Central memory CD8-positive, alpha-beta T cell (primary cell): Measurements from ENCODE around the gene HEXIM1.
"Not testable (repeated sequence)": the region's sequence is repeated elsewhere in the genome, so short reads cannot be mapped to it uniquely, and the experiment has no call there.

Experiments
- ATAC-seq: fragments of 150-1000 bp; cut with Tn5 transposase; replicated peaks from 2 replicates; pipeline ENCODE4 v1.10.0; 2022; ENCODE audit warnings: mild to moderate bottlenecking, moderate FRiP score, moderate number of reproducible peaks; ENCODE audit not compliant: poor library complexity, severe bottlenecking; ENCODE audit errors: extremely low read depth
- DNase-seq, 2 donors: peaks; one replicate each; pipeline ENCODE4 v3.0.0; 2021; ENCODE audit warnings: low spot score in 2 of 2
- H3K27ac Mint-ChIP-seq: one replicate; pipeline ENCODE4 v1.8.0; 2022; ENCODE audit warnings: low read depth, mild to moderate bottlenecking, moderate library complexity, mixed read lengths
- H3K27me3 Mint-ChIP-seq: one replicate; pipeline ENCODE4 v1.8.0; 2022; ENCODE audit warnings: mixed read lengths
- H3K36me3 Mint-ChIP-seq: one replicate; pipeline ENCODE4 v1.8.0; 2022; ENCODE audit warnings: mild to moderate bottlenecking, moderate library complexity, mixed read lengths; ENCODE audit not compliant: insufficient read depth
- H3K4me1 Mint-ChIP-seq: one replicate; pipeline ENCODE4 v1.8.0; 2022; ENCODE audit warnings: mixed read lengths
- H3K4me3 Mint-ChIP-seq: one replicate; pipeline ENCODE4 v1.8.0; 2022; ENCODE audit warnings: mild to moderate bottlenecking, moderate library complexity, mixed read lengths
- H3K9me3 Mint-ChIP-seq: one replicate; pipeline ENCODE4 v1.8.0; 2022; ENCODE audit warnings: mixed read lengths

Gene HEXIM1

DNA sequence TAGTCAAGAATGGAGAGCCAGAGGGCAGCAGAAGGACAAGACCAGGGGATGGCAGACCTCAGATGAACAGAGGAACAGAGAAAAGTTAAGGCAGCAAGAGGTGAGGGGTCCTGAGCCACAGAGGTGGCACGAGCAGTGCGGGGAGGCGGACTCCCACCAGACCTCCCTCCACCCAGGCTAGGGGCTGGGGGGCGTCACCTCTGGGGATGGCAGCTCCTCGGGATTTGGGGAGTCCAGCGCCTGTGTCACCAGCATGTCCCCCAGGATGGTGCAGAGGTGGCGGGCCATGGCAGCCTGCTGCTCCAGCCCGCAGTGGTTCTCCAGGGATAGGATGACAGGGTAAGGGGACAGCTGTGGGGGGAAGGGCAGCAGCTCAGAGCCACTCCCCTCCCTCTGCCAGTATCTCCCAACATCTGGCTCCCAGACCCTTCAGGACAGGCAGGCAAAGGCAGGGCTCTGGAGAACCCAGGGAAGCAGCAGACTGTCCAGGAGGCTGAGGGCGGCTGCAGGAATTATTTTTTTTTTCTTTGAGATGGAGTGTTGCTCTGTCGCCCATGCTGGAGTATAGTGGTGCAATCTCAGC lies 31.8 kb upstream of the HEXIM1 start:
- Mint-ChIP-seq H3K4me1 (no peaks in the 10 kb centered on the region), H3K9me3 (no peaks in the 10 kb centered on the region), H3K27me3 (no peaks in the 10 kb centered on the region), H3K27ac (no peak overlapping the region), H3K36me3 (peaks cover 2% of the 10 kb centered on the region), H3K4me3 (no peak overlapping the region)
- ATAC-seq (no peak), DNase-seq (no peak)

DNA sequence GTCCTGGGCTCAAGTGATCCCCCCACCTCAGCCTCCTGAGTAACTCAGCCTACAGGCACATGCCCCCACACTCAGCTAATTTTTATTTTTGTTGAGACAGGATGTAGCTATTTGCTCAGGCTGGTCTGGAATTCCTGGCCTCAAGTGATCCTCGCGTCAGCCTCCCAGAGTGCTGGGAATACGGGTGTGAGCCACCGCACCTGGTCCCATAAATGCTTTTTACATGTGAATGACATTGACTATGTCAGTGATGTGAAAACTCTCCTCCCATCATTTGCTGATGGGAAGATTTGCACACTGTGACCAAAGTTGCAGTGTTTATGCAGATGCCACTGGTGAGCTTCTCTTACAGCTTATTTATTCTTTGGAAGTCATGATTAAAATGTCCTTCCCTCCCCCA lies 30.9 kb upstream of the HEXIM1 start:
- DNase-seq (no peak), ATAC-seq (no peak)
- Mint-ChIP-seq H3K36me3 (peaks cover 2% of the 10 kb centered on the region), H3K27ac (no peak overlapping the region), H3K9me3 (no peaks in the 10 kb centered on the region), H3K4me3 (no peak overlapping the region), H3K27me3 (no peaks in the 10 kb centered on the region), H3K4me1 (no peaks in the 10 kb centered on the region)

DNA sequence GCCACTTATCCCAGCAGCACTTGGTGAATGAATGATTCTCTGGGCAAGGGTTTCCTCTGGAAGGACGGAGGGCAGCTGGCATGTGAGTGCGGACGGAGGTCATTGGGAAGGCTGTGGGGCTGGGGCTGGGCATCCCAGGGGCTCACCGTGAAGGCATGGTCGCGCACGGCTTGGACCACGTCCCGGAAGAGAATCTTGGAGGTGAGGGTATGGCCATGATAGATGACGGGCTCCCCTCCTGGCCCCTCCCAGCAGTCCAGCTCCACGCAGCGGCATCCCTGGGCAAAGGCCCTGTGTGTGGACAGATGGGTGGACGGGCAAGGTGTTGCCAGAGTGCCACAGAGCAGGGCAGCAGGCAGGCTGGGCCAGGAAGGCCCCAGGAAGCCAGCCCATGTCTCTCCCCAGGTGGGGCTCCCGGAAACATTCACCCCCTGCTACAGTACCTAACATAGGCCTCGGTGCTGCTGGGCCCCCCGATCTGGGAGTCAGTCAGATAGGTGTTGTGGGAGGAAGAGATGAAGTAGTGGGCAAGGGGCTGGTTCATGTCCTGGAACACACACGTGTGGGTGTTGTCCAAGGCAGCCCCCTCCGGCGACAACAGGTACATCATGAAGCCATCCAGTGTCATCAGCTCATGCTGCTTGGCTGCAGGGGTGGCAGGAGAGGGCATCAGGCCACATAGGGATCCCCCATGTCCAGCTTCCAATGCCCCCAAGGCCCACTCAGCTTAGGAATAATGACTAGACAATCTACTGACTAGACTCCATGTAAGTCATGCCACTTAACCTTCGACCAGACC lies 30.2 kb upstream of the HEXIM1 start:
- no peaks in the 10 kb centered on the region for H3K4me1 Mint-ChIP-seq
- ATAC-seq (no peak), DNase-seq (no peak)
- no peak overlapping the region for H3K27ac Mint-ChIP-seq
- no peaks in the 10 kb centered on the region for H3K27me3 Mint-ChIP-seq
- H3K4me3 Mint-ChIP-seq, result no peak overlapping the region
- H3K36me3 Mint-ChIP-seq, result peaks cover 2% of the 10 kb centered on the region
- no peaks in the 10 kb centered on the region for H3K9me3 Mint-ChIP-seq

DNA sequence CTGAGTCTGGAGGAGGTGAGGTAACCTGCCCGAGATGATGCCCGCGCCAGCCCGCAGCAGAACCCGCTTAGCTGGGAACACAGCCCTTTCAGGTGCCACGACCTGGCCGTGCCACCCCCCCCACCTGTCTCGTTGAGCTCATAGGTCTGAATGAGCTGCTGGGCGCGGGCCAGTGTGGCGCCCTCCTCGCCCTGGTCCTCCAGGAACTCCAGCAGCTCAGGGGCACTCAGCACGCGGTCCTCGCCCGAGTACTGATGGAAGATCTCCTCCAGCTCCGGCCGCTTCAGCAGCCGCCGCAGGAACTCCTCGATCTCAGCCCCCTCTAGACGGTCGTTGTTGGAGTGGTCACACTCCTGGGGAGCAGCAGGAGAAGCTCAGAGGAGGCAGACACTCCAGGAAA lies 29.6 kb upstream of the HEXIM1 start:
- ATAC-seq, result no peak
- no peaks in the 10 kb centered on the region for H3K4me1 Mint-ChIP-seq

DNA sequence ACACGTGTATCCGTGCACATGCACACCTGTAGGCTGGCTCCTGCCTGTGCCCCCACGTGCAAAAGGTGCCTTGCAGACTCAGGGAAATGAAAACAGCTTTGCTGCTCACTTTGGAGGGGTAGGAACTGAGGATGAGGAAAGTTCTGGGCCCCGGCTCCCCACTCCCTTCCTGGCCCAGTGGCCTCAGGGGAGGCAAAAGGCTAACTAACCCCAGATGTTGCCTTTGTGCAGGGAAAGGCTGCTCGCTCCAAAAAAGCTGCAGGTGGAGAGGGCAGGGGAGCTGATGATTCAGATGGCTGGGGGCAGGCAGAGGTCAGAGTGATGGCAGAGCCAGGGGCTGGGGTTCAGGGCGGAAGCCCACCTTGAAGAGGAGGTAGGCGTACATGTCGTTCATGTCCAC lies 28.3 kb upstream of the HEXIM1 start:
- Mint-ChIP-seq H3K9me3 (no peaks in the 10 kb centered on the region), H3K36me3 (peaks cover 2% of the 10 kb centered on the region), H3K4me1 (no peaks in the 10 kb centered on the region), H3K4me3 (no peak overlapping the region), H3K27me3 (no peaks in the 10 kb centered on the region), H3K27ac (no peak overlapping the region)
- no peak for ATAC-seq
- DNase-seq, result no peak

More for the DNA sequence above, 29.6 kb upstream of the HEXIM1 start:
- Mint-ChIP-seq H3K9me3 (no peaks in the 10 kb centered on the region), H3K27ac (no peak overlapping the region), H3K36me3 (peaks cover 2% of the 10 kb centered on the region), H3K27me3 (no peaks in the 10 kb centered on the region), H3K4me3 (no peak overlapping the region)
- DNase-seq, result no peak

DNA sequence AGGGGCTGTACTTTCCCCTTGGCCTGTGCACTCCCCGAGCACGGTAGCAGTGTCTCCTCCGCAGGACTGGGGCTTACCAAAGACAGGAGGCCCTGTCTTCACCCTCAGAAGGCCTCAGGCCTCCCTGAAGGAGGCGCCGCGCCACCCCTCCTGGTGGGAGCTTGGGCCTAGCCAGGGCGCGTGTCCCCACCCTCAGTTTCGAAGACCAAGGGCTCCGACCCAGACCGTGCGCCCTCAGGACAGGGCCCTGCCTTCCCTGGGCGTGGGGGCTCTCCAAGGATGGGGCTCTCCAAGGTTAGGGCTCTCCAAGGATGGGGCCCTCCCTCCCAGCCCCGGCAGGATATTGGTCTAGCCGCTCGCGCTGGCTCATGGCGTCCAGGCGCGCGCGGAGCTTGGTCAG lies 27.7 kb upstream of the HEXIM1 start:
- Mint-ChIP-seq H3K36me3 (peaks cover 2% of the 10 kb centered on the region), H3K27ac (no peak overlapping the region), H3K27me3 (no peaks in the 10 kb centered on the region), H3K9me3 (no peaks in the 10 kb centered on the region), H3K4me3 (no peak overlapping the region), H3K4me1 (no peaks in the 10 kb centered on the region)
- DNase-seq (no peak), ATAC-seq (no peak)

DNA sequence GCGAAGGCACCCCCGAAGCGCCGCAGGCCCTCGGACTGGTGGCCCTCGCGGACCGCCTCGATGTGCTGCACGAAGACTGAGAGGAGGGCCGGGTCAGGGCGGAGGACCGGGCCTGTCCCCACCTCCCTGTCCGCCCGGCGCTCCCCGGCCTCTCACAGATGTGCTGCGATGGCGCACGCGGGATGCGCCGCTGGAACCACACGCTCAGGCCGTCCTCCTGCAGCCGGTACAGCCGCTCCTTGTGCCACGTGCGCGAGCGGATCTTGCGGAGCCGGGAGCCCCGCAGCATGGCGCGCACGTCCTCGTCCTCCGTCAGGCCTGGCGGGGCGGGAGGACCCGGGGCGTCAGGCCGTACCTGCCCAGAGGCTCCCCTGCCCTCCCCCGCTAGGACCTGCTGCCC lies 27.2 kb upstream of the HEXIM1 start:
- ATAC-seq, result no peak
- Mint-ChIP-seq H3K9me3 (no peaks in the 10 kb centered on the region), H3K27me3 (no peaks in the 10 kb centered on the region), H3K36me3 (peaks cover 2% of the 10 kb centered on the region), H3K4me1 (no peaks in the 10 kb centered on the region), H3K27ac (no peak overlapping the region), H3K4me3 (no peak overlapping the region)
- DNase-seq, result no peak

DNA sequence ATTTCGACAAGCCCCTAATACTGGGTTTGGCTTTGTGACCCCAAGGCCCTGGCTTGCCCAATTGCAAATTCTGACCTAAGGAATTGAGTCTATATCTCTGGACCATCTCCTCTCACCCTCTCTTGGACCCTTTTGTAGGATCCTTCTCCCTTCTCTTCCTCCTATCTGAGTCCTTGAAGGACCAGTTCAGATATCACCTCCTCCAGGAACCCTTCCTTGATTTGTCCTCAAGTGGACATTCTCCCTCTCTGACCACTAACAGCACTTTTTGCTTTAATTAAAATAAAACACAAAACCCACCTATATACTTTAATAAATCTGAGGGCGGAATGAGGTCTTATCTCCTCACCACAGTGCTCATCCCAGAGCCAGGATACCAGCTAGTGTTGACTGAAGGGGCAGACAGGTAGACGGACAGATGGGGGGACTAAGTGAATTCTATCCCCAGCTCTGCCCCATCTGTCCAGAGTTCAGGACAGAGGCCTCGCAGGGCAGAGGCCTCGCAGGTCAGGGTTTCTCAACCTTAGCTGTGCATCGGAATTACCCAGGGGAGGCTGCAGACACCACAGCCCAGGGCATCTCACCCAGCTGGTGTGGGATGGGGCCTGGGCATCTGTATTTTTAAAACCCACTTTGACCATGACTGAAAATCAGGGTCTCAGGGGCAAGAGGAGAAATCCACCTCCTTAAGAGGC lies 25.1 kb upstream of the HEXIM1 start:
- Mint-ChIP-seq H3K4me1 (no peaks in the 10 kb centered on the region), H3K27ac (no peak overlapping the region), H3K4me3 (no peak overlapping the region), H3K27me3 (no peaks in the 10 kb centered on the region), H3K36me3 (peaks cover 2% of the 10 kb centered on the region), H3K9me3 (no peaks in the 10 kb centered on the region)
- ATAC-seq, result no peak
- DNase-seq, result no peak

DNA sequence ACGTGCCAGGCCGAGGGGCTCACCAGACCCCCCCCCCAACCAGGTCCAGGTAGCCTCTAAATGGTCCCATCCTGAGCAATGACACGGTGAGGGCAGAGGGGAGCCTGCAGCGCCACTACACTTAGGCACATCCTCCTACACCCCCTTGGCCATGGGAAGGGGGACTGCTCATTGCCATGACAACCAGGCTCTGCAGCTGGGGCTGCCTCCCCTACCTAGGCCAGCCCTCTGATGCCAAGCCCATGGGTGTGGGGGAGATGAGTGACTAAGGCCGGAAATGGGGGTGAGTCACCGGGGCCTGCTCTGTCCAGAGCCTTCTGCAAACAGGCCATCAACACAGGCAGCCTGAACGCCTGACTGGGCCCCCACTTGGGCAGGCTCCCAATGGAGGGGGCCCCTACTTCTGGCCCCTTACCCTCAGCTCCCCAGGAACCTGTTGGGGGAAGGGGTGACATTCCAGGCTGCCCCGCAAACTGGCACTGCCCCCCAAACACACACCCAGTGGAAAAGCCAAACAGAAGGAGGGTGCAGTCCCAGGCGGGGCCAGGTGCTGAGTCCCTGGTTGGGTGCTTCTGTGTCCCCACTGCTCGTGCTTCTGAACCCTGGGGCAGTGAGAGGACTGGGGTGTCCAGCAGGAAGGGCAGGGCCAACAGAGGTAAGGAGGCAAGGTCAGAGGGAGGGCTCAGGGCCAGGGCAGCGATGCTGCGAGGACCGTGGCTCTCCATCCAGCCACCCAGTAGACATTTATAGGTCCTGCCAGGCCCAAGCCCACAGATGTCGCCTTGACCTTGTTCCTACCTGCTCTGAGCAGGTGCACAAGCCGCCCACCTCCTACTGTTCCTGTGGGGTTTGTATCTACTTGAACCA lies 24.1 kb upstream of the HEXIM1 start:
- Mint-ChIP-seq H3K4me3 (no peak overlapping the region), H3K27me3 (no peaks in the 10 kb centered on the region), H3K9me3 (no peaks in the 10 kb centered on the region), H3K27ac (no peak overlapping the region), H3K4me1 (no peaks in the 10 kb centered on the region), H3K36me3 (peaks cover 2% of the 10 kb centered on the region)
- no peak for DNase-seq
- no peak for ATAC-seq

DNA sequence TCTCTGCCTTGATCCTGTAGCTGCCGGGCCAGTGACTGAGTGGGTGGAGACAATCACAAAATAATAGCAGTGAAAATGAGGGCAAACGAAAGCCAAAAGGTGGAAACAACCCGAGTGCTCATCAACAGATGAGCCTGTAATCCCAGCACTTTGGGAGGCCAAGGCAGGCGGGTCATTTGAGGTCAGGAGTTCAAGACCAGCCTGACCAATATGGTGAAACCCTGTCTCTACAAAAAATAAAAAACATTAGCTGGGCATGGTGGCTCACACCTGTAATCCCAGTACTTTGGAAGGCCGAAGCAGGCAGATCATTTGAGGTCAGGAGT lies 23.5 kb upstream of the HEXIM1 start:
- not testable (repeated sequence) for DNase-seq, H3K9me3 Mint-ChIP-seq, H3K27me3 Mint-ChIP-seq, H3K4me3 Mint-ChIP-seq, H3K27ac Mint-ChIP-seq, ATAC-seq, H3K4me1 Mint-ChIP-seq, H3K36me3 Mint-ChIP-seq

DNA sequence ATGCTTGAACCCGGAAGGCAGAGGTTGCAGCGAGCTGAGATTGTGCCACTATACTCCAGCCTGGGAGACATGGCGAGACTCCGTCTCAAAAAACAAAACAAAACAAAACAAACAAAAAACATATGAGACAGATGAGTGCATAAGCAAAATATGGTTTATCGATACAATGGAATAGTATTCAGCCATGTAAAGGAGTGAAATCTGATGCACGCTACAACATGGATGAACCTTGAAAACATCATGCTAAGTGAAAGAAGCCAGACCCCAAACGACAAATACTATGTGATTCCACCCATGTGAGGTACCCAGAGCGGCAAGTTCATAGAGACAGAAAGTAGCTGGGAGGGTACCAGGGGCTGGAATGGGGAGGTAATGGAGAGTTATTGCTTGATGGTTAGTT lies 22.8 kb upstream of the HEXIM1 start:
- Mint-ChIP-seq H3K4me3 (no peak overlapping the region), H3K4me1 (no peaks in the 10 kb centered on the region), H3K27me3 (no peaks in the 10 kb centered on the region), H3K27ac (no peak overlapping the region), H3K9me3 (no peaks in the 10 kb centered on the region), H3K36me3 (no peaks in the 10 kb centered on the region)
- DNase-seq (no peak), ATAC-seq (no peak)

DNA sequence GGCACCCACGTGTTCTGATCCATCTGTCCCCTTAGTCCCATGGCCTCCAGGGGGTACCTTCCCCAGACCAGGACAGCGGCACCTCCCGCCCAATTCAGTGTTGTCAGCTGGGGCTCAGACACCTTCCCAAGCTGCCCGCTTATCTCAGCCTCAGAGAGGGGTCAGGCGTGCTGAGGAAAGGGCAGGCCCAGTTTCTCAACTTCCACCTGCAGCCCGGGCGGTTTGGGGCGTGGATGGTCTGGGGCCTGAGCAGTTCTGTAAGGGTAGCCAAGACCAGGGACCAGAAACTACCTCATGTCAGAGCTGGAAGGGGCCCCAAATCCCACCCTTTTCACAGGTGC lies 21.1 kb upstream of the HEXIM1 start:
- no peaks in the 10 kb centered on the region for H3K27me3 Mint-ChIP-seq
- no peaks in the 10 kb centered on the region for H3K9me3 Mint-ChIP-seq
- no peak overlapping the region for H3K27ac Mint-ChIP-seq
- H3K4me1 Mint-ChIP-seq, result no peaks in the 10 kb centered on the region
- ATAC-seq (no peak), DNase-seq (no peak)
- H3K4me3 Mint-ChIP-seq, result no peak overlapping the region
- H3K36me3 Mint-ChIP-seq, result peaks cover 3% of the 10 kb centered on the region
